ENCODE results near the gene STAG1.

Gene STAG1

GRCh38 chr3:136545664-136546268 is 206.4 kb downstream of the STAG1 start:
- H3K9ac ChIP-seq = no peak overlapping the region
- no peak overlapping the region for H3K4me3 ChIP-seq (ENCODE audit: low read depth, low read length)
- H3K9me3 ChIP-seq (ENCODE audit: control insufficient read depth, low read length) = no peaks in the 10 kb centered on the region
- no peaks in the 10 kb centered on the region for H3K27me3 ChIP-seq (ENCODE audit: control insufficient read depth, insufficient read depth, low read length)
- TF ChIP-seq, protein P1, sequence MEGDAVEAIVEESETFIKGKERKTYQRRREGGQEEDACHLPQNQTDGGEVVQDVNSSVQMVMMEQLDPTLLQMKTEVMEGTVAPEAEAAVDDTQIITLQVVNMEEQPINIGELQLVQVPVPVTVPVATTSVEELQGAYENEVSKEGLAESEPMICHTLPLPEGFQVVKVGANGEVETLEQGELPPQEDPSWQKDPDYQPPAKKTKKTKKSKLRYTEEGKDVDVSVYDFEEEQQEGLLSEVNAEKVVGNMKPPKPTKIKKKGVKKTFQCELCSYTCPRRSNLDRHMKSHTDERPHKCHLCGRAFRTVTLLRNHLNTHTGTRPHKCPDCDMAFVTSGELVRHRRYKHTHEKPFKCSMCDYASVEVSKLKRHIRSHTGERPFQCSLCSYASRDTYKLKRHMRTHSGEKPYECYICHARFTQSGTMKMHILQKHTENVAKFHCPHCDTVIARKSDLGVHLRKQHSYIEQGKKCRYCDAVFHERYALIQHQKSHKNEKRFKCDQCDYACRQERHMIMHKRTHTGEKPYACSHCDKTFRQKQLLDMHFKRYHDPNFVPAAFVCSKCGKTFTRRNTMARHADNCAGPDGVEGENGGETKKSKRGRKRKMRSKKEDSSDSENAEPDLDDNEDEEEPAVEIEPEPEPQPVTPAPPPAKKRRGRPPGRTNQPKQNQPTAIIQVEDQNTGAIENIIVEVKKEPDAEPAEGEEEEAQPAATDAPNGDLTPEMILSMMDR (IDR thresholded peaks at IDR 0.05) = peak; percentile 52
- H3K27ac ChIP-seq = no peak overlapping the region
- no peaks in the 10 kb centered on the region for H3K79me2 ChIP-seq
- H3K4me2 ChIP-seq (ENCODE audit: low read length) = no peak overlapping the region
- H3K4me1 ChIP-seq = peaks cover 3% of the 10 kb centered on the region
- no peak overlapping the region for H2AFZ ChIP-seq
- no peaks in the 10 kb centered on the region for H3K36me3 ChIP-seq (ENCODE audit: control insufficient read depth, insufficient read depth, low read length)

GRCh38 chr3:136544532-136544931 is 207.6 kb downstream of the STAG1 start:
- TF ChIP-seq, protein P1 (IDR thresholded peaks at IDR 0.05) = no peak
- H3K9me3 ChIP-seq (ENCODE audit: control insufficient read depth, low read length) = no peaks in the 10 kb centered on the region
- no peak overlapping the region for H3K9ac ChIP-seq
- no peak overlapping the region for H3K4me2 ChIP-seq (ENCODE audit: low read length)
- H3K27me3 ChIP-seq (ENCODE audit: control insufficient read depth, insufficient read depth, low read length) = no peaks in the 10 kb centered on the region
- H3K36me3 ChIP-seq (ENCODE audit: control insufficient read depth, insufficient read depth, low read length) = no peaks in the 10 kb centered on the region
- H2AFZ ChIP-seq = no peak overlapping the region
- H3K4me1 ChIP-seq = peaks cover 3% of the 10 kb centered on the region
- H3K79me2 ChIP-seq = no peaks in the 10 kb centered on the region
- no peak overlapping the region for H3K4me3 ChIP-seq (ENCODE audit: low read depth, low read length)
- H3K27ac ChIP-seq = no peak overlapping the region

- H2AFZ ChIP-seq = no peak overlapping the region
- no peaks in the 10 kb centered on the region for H3K36me3 ChIP-seq (ENCODE audit: control insufficient read depth, insufficient read depth, low read length)
- TF ChIP-seq, protein P1 (IDR thresholded peaks at IDR 0.05) = no peak
- no peak overlapping the region for H3K9ac ChIP-seq
- H3K4me2 ChIP-seq (ENCODE audit: low read length) = no peak overlapping the region
- no peaks in the 10 kb centered on the region for H3K27me3 ChIP-seq (ENCODE audit: control insufficient read depth, insufficient read depth, low read length)
- peaks cover 3% of the 10 kb centered on the region for H3K4me1 ChIP-seq
- H3K27ac ChIP-seq = no peak overlapping the region
- no peak overlapping the region for H3K4me3 ChIP-seq (ENCODE audit: low read depth, low read length)
- no peaks in the 10 kb centered on the region for H3K9me3 ChIP-seq (ENCODE audit: control insufficient read depth, low read length)
- no peaks in the 10 kb centered on the region for H3K79me2 ChIP-seq
These were observed 208.8 kb downstream of the STAG1 start for GRCh38 chr3:136543385-136543784.

- Histone ChIP-seq H3K36me3 (ENCODE audit: control insufficient read depth, insufficient read depth, low read length) (no peaks in the 10 kb centered on the region), H3K4me1 (no peaks in the 10 kb centered on the region), H3K79me2 (no peaks in the 10 kb centered on the region), H3K9me3 (ENCODE audit: control insufficient read depth, low read length) (no peaks in the 10 kb centered on the region), H3K27me3 (ENCODE audit: control insufficient read depth, insufficient read depth, low read length) (no peaks in the 10 kb centered on the region), H3K27ac (no peak overlapping the region), H3K9ac (no peak overlapping the region), H2AFZ (no peak overlapping the region), H3K4me2 (ENCODE audit: low read length) (no peak overlapping the region), H3K4me3 (ENCODE audit: low read depth, low read length) (no peak overlapping the region)
- TF ChIP-seq, protein P1 (IDR thresholded peaks at IDR 0.05) = no peak
These were observed 216.3 kb downstream of the STAG1 start for GRCh38 chr3:136535906-136536305.

DNA sequence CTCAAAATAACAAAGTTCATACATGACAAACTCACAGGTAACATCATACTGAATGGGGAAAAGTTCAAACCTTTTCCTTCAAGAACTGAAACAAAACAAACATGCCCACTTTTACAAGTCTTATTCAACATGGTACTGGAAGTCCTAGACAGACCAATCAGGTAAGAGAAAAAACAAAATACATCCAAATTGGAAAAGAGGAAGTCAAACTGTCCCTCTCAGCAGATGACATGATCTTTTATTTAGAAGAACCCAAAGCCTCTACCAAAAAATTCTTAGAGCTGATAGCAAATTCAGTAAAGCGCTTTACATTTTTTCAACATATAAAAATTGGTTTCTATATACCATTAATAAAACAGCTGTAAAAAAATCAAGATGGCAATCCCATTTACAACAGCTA is 219.4 kb downstream of the STAG1 start:
- Histone ChIP-seq H3K36me3 (ENCODE audit: control insufficient read depth, insufficient read depth, low read length) (no peaks in the 10 kb centered on the region), H3K27ac (no peak overlapping the region), H3K4me3 (ENCODE audit: low read depth, low read length) (no peak overlapping the region), H3K4me1 (no peaks in the 10 kb centered on the region), H3K9ac (no peak overlapping the region), H3K9me3 (ENCODE audit: control insufficient read depth, low read length) (no peaks in the 10 kb centered on the region), H3K4me2 (ENCODE audit: low read length) (no peak overlapping the region), H2AFZ (no peak overlapping the region), H3K27me3 (ENCODE audit: control insufficient read depth, insufficient read depth, low read length) (no peaks in the 10 kb centered on the region), H3K79me2 (peaks cover 14% of the 10 kb centered on the region)
- TF ChIP-seq, protein P1 (IDR thresholded peaks at IDR 0.05) = no peak
